NCI-H146 (cell line): Measurements from ENCODE around the gene SLC19A1.

Experiments used
- DNase-seq: peaks from one replicate; lab custom pipeline; 2025; lab: John Stamatoyannopoulos, UW

SLC19A1 gene

GRCh38 chr21:45558044-45558721 is 15.9 kb upstream of the SLC19A1 start:
- no peak for DNase-seq

GRCh38 chr21:45557616-45558043 is 15.4 kb upstream of the SLC19A1 start:
- DNase-seq, result no peak

- no peak for DNase-seq
Measured at GRCh38 chr21:45556645-45557615, 14.7 kb upstream of the SLC19A1 start.

- DNase-seq, result no peak
Measured at GRCh38 chr21:45556302-45556644, 14.0 kb upstream of the SLC19A1 start.

- DNase-seq, result peak; percentile 82
Measured at GRCh38 chr21:45555557-45556301, 13.5 kb upstream of the SLC19A1 start.

GRCh38 chr21:45555251-45555556 is 13.0 kb upstream of the SLC19A1 start:
- DNase-seq, result peak; percentile 51

GRCh38 chr21:45554477-45555175 is 12.4 kb upstream of the SLC19A1 start:
- peak; percentile 37 for DNase-seq

GRCh38 chr21:45552696-45553391 is 10.6 kb upstream of the SLC19A1 start:
- no peak for DNase-seq

- no peak for DNase-seq
Measured at GRCh38 chr21:45551783-45552695, 9.8 kb upstream of the SLC19A1 start.

- no peak for DNase-seq
Measured at GRCh38 chr21:45551316-45551715, 9.1 kb upstream of the SLC19A1 start.

GRCh38 chr21:45550522-45551210 is 8.4 kb upstream of the SLC19A1 start:
- DNase-seq, result no peak

GRCh38 chr21:45549626-45550463 is 7.6 kb upstream of the SLC19A1 start:
- no peak for DNase-seq

GRCh38 chr21:45548711-45549491 is 6.7 kb upstream of the SLC19A1 start:
- no peak for DNase-seq

GRCh38 chr21:45547545-45547900 is 5.3 kb upstream of the SLC19A1 start:
- DNase-seq, result no peak

GRCh38 chr21:45546636-45547544 is 4.7 kb upstream of the SLC19A1 start:
- no peak for DNase-seq

- DNase-seq, result no peak
Measured at GRCh38 chr21:45545691-45546531, 3.7 kb upstream of the SLC19A1 start.
